H9 (cell line): ENCODE data around the gene NDUFV2. TPM values are rescaled to one million over a fixed set of nuclear protein-coding genes. Genes with fewer than 3 reads are reported as not detected.

Experiments
- DNase-seq: peaks from one replicate; pipeline ENCODE4 v3.0.0-alpha.2; 2017
- H2AFZ ChIP-seq: one replicate; pipeline ENCODE4 v1.6.1; 2013; ENCODE audit warnings: mild to moderate bottlenecking, low read length, control low read depth, moderate library complexity
- H2AK5ac ChIP-seq: 2 replicates; pipeline ENCODE4 v1.6.1; 2013; ENCODE audit warnings: low read length, control low read depth, mixed read lengths; ENCODE audit not compliant: insufficient read length
- H2BK120ac ChIP-seq: one replicate; pipeline ENCODE4 v1.6.1; 2013; ENCODE audit warnings: low read depth, mild to moderate bottlenecking, low read length, control low read depth, inconsistent platforms; ENCODE audit not compliant: poor library complexity, severe bottlenecking
- H2BK12ac ChIP-seq: 2 replicates; pipeline ENCODE4 v1.6.1; 2013; ENCODE audit warnings: low read length, control low read depth, mixed read lengths, low read depth; ENCODE audit not compliant: insufficient read length
- H2BK15ac ChIP-seq: 2 replicates; pipeline ENCODE4 v1.6.1; 2013; ENCODE audit warnings: low read depth, low read length, control low read depth
- H2BK20ac ChIP-seq: one replicate; pipeline ENCODE4 v1.6.1; 2013; ENCODE audit warnings: low read depth, mild to moderate bottlenecking, low read length, control low read depth, inconsistent platforms; ENCODE audit not compliant: poor library complexity, severe bottlenecking
- H2BK5ac ChIP-seq: 2 replicates; pipeline ENCODE4 v1.6.1; 2013; ENCODE audit warnings: low read length, control low read depth, mixed read lengths; ENCODE audit not compliant: insufficient read length
- H3K14ac ChIP-seq: 2 replicates; pipeline ENCODE4 v1.6.1; 2013; ENCODE audit warnings: low read length, control low read depth; ENCODE audit not compliant: insufficient read depth
- H3K18ac ChIP-seq: 2 replicates; pipeline ENCODE4 v1.6.1; 2013; ENCODE audit warnings: low read depth, mild to moderate bottlenecking, mixed read lengths, low read length, control low read depth; ENCODE audit not compliant: insufficient read length
- H3K23ac ChIP-seq: 2 replicates; pipeline ENCODE4 v1.6.1; 2013; ENCODE audit warnings: low read length, control low read depth, mixed read lengths, low read depth; ENCODE audit not compliant: insufficient read length
- H3K23me2 ChIP-seq: 2 replicates; pipeline ENCODE4 v1.6.1; 2013; ENCODE audit warnings: low read depth, mild to moderate bottlenecking, mixed read lengths, low read length, control low read depth; ENCODE audit not compliant: insufficient read length, poor library complexity, severe bottlenecking
- H3K27ac ChIP-seq: 2 replicates; pipeline ENCODE4 v1.5.1; 2013; ENCODE audit warnings: low read length, control low read depth, mixed read lengths, low read depth; ENCODE audit not compliant: insufficient read length
- H3K27me3 ChIP-seq: 2 replicates; pipeline ENCODE4 v1.6.1; 2013; ENCODE audit warnings: low read length, control low read depth, inconsistent platforms; ENCODE audit not compliant: insufficient read depth
- H3K4ac ChIP-seq: 2 replicates; pipeline ENCODE4 v1.6.1; 2013; ENCODE audit warnings: low read depth, mild to moderate bottlenecking, control low read depth, inconsistent platforms, low read length, moderate library complexity
- H3K4me1 ChIP-seq: 2 replicates; pipeline ENCODE4 v1.6.1; 2013; ENCODE audit warnings: low read length, control low read depth, inconsistent platforms; ENCODE audit not compliant: insufficient read depth
- H3K4me2 ChIP-seq: 2 replicates; pipeline ENCODE4 v1.6.1; 2013; ENCODE audit warnings: low read length, control low read depth, mixed read lengths; ENCODE audit not compliant: insufficient read length, insufficient read depth
- H3K56ac ChIP-seq: 2 replicates; pipeline ENCODE4 v1.6.1; 2013; ENCODE audit warnings: low read depth, mild to moderate bottlenecking, mixed read lengths, low read length, control low read depth; ENCODE audit not compliant: insufficient read length
- H3K79me1 ChIP-seq: 2 replicates; pipeline ENCODE4 v1.6.1; 2013; ENCODE audit warnings: low read depth, mild to moderate bottlenecking, moderate library complexity, low read length, control low read depth, inconsistent platforms; ENCODE audit not compliant: insufficient read depth, poor library complexity, severe bottlenecking
- H3K79me2 ChIP-seq: 2 replicates; pipeline ENCODE4 v1.6.1; 2013; ENCODE audit warnings: low read length, control low read depth, inconsistent platforms; ENCODE audit not compliant: insufficient read depth
- H3K9ac ChIP-seq: 2 replicates; pipeline ENCODE4 v1.6.1; 2013; ENCODE audit warnings: low read length, control low read depth, mixed read lengths; ENCODE audit not compliant: insufficient read length; ENCODE audit errors: extremely low read depth
- H3K9me3 ChIP-seq: one replicate; pipeline ENCODE4 v1.6.1; 2013; ENCODE audit warnings: low read depth, low read length, inconsistent platforms; ENCODE audit not compliant: control insufficient read depth
- H3T11ph ChIP-seq: one replicate; pipeline ENCODE4 v1.6.1; 2013; ENCODE audit warnings: mild to moderate bottlenecking, low read length, control low read depth, inconsistent platforms
- H4K20me1 ChIP-seq: one replicate; pipeline ENCODE4 v1.6.1; 2013; ENCODE audit not compliant: control insufficient read depth, insufficient read length, insufficient read depth
- H4K5ac ChIP-seq: 2 replicates; pipeline ENCODE4 v1.6.1; 2013; ENCODE audit warnings: low read depth, mild to moderate bottlenecking, mixed read lengths, low read length, control low read depth; ENCODE audit not compliant: insufficient read length
- H4K8ac ChIP-seq: replicated peaks from 2 replicates; pipeline ENCODE4 v1.6.1; 2013; ENCODE audit warnings: low read length, control low read depth, mixed read lengths, low read depth; ENCODE audit not compliant: insufficient read length
- H4K91ac ChIP-seq: 2 replicates; pipeline ENCODE4 v1.6.1; 2013; ENCODE audit warnings: low read depth, mild to moderate bottlenecking, moderate library complexity, mixed read lengths, low read length, control low read depth; ENCODE audit not compliant: insufficient read length
- H3K27ac Mint-ChIP-seq, 3 experiments: 2 replicates in 2 of 3; 3 replicates in 1 of 3; pipeline ENCODE4 v1.8.0; 2020 to 2021; ENCODE audit warnings: mixed read lengths in 3 of 3, mild to moderate bottlenecking in 1 of 3, moderate library complexity in 1 of 3
- H3K27me3 Mint-ChIP-seq: 2 replicates; pipeline ENCODE4 v1.8.0; 2021; ENCODE audit warnings: low read depth, mild to moderate bottlenecking, moderate library complexity, mixed read lengths
- H3K36me3 Mint-ChIP-seq, 3 experiments: 2 replicates in 2 of 3; 3 replicates in 1 of 3; pipeline ENCODE4 v1.8.0; 2020 to 2021; ENCODE audit warnings: low read depth in 3 of 3, mixed read lengths in 3 of 3; ENCODE audit not compliant: insufficient read depth in 1 of 3
- H3K4me1 Mint-ChIP-seq, 2 experiments: 2 replicates each; pipeline ENCODE4 v1.8.0; 2020; ENCODE audit warnings: mixed read lengths in 2 of 2
- H3K4me3 Mint-ChIP-seq, 2 experiments: 2 replicates in 1 of 2; 3 replicates in 1 of 2; pipeline ENCODE4 v1.8.0; 2020 to 2021; ENCODE audit warnings: mild to moderate bottlenecking in 2 of 2, mixed read lengths in 2 of 2, moderate library complexity in 1 of 2
- H3K9me3 Mint-ChIP-seq, 2 experiments: 2 replicates in 1 of 2; 3 replicates in 1 of 2; pipeline ENCODE4 v1.8.0; 2020; ENCODE audit warnings: mild to moderate bottlenecking in 2 of 2, mixed read lengths in 2 of 2, moderate library complexity in 1 of 2
- WGBS: extraction: QIAGEN DNeasy Blood & Tissue Kit; methylation state at CpG from one replicate; pipeline ENCODE4 v1.1.7; 2013; ENCODE audit warnings: missing lambda C conversion rate, low lambda C conversion rate, mixed read lengths; ENCODE audit not compliant: insufficient read length; ENCODE audit errors: extremely low coverage; 5-methylcytosine and 5-hydroxymethylcytosine counted together
- total RNA-seq: library from RNA; stranded (reverse); gene quantifications from 2 replicates; pipeline ENCODE4 v1.2.1, GENCODE V29; 2021
- TF ChIP-seq, protein P1 (sequence below): fragments of 200-600 bp; sonication (generic); conservative IDR thresholded peaks from 3 replicates; pipeline ENCODE4 v1.8.0; 2021; ENCODE audit warnings: antibody characterized with exemption, mild to moderate bottlenecking

NDUFV2 gene
- total RNA-seq, 1 experiment from 2014 or later: 206 TPM

DNA sequence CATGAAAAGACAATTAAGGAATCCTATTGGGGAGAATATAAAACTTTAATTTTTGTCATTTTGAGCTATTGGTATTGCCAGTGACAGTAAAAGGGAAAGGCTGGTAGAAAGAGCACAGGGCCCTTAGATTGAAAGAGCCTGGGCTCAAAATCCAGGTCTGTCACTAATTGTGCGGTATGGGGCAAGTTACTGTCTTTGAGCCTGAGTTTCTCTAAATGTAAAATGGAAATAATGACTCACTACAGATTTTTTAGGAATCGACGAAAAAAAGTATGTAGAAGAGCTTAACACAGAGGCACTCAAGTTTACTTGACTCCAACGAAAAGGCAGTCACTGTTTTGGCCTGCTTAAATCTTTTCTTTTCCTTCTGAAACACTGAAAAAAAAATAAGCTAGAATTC lies 7.0 kb downstream of the NDUFV2 start:
- no CpG with 5 or more reads among the region's 4 CpGs for WGBS
- Mint-ChIP-seq H3K4me1 (peaks cover 71 to 77% of the 10 kb centered on the region in 2 experiments), H3K9me3 (no peaks in the 10 kb centered on the region), H3K27ac (peak overlapping the region in 2 of 3 experiments; percentile 3 to 71; a peak in 3 of 7 replicates), H3K4me3 (peak overlapping the region in 1 of 2 experiments; percentile 35; a peak in 1 of 5 replicates), H3K27me3 (no peaks in the 10 kb centered on the region), H3K36me3 (peaks cover 17 to 22% (median 19%) of the 10 kb centered on the region in 3 experiments; a peak in 6 of 7 replicates)
- Histone ChIP-seq H3K4me2 (no peak overlapping the region), H3K56ac (no peak overlapping the region), H3K23ac (no peak overlapping the region), H3K4ac (no peak overlapping the region), H3T11ph (no peak overlapping the region), H2BK20ac (no peak overlapping the region), H3K27me3 (no peaks in the 10 kb centered on the region), H4K91ac (no peak overlapping the region), H2BK12ac (no peak overlapping the region), H3K27ac (no peak overlapping the region), H3K4me1 (peaks cover 4% of the 10 kb centered on the region; the same call in 1 of the 2 replicates), H3K9ac (no peak overlapping the region), H3K79me2 (peaks cover 67% of the 10 kb centered on the region), H3K18ac (no peak overlapping the region), H3K79me1 (peaks cover 3% of the 10 kb centered on the region), H2BK15ac (no peak overlapping the region), H4K8ac (no peak overlapping the region), H3K23me2 (no peaks in the 10 kb centered on the region), H2BK5ac (no peak overlapping the region), H2AK5ac (no peak overlapping the region), H3K14ac (no peak overlapping the region), H2AFZ (no peak overlapping the region), H4K5ac (no peak overlapping the region), H2BK120ac (no peak overlapping the region), H3K9me3 (no peaks in the 10 kb centered on the region), H4K20me1 (no peaks in the 10 kb centered on the region)
- no peak for DNase-seq
- TF ChIP-seq, protein P1, sequence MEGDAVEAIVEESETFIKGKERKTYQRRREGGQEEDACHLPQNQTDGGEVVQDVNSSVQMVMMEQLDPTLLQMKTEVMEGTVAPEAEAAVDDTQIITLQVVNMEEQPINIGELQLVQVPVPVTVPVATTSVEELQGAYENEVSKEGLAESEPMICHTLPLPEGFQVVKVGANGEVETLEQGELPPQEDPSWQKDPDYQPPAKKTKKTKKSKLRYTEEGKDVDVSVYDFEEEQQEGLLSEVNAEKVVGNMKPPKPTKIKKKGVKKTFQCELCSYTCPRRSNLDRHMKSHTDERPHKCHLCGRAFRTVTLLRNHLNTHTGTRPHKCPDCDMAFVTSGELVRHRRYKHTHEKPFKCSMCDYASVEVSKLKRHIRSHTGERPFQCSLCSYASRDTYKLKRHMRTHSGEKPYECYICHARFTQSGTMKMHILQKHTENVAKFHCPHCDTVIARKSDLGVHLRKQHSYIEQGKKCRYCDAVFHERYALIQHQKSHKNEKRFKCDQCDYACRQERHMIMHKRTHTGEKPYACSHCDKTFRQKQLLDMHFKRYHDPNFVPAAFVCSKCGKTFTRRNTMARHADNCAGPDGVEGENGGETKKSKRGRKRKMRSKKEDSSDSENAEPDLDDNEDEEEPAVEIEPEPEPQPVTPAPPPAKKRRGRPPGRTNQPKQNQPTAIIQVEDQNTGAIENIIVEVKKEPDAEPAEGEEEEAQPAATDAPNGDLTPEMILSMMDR: no peak
